Measurements from ENCODE around the gene KCNC4.

KCNC4 gene

DNA sequence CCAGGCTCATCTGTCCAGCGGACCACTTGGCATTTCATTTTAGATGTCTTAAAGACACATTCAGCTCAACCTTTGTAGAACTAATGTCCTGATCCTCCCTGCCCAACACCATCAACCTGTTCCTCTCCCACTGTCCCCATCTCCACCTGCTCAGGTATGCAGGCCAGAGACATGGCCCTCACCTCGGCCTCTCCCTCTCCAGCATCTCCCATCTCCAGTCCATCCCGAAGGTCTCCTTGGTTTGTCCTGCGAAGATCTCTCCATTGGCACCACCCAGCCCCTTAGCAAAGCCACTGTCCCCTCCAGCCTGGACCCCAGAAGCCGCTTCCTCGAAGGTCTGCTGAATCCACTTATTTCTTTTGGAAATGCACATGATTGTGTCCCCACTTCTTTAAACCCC, 20.9 kb upstream of the KCNC4 start:
- no peak for DNase-seq

DNA sequence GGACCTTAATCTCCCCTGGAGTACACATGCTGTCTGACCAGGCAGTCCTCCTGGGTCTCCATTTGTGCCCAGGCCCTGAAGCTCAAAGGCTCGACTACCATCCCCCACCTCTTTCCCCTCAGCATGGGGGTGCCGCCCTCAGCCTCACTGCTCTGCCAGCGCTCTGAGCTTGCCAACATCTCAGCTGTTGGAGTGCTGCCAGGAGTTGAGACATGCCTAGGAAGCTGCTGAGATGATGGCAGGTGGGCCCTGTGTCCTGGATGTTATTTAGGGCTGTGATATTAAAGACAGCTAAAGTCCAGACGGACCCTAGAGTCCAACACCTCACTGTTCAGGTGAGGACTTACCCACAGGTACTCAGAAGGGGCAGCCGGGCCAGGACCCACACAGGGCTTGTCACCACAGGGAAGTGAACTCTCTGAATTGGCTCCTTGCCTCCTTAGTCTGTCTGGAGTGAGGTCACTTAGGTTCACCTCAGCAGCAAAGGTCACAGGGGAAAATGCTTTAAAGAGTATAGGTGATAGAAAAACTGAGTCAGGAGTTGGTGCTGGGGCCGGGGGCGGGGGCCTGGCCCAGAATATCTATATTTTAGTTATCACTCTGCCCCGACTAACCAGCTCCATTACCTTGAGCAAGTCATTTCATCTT, 19.7 kb upstream of the KCNC4 start:
- no peak for DNase-seq

DNA sequence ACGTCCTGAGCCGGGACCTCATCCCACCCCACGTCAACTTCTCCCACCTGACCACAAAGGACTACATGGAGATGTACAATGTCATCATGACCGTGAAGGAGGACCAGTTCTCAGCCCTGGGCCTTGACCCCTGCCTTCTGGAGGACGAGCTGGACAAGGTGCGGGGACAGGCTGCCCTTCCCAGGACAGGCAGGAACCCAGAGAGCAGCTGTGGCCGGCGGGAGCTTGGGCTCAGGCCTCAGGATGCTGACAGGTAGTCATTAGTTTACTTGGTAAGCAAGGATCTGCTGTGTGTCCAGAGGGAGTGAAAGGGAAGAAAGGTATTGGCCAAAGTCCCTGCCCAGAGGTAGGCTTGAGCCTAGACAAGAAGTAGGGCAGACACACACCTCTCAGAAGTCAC, 17.6 kb upstream of the KCNC4 start:
- no peak for DNase-seq

DNA sequence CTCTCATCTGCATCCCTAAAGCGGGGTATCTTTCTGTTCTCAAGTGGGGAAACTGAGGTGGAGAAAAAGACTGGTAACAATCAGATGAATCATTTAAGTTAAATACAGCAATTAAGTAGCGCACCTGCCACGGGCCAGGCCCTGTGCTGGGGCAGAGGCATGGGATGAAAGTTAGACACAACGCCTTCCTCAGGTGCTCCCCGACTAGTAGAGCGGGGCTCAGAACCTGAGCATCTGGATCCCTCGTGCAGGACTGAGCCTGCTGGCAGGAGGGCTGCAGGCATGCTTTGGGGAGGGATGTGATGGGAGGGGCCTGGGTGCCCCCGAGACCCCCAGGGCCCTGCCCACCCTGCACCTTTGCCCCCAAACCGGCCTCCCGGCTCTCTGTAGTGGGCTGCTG, 14.9 kb upstream of the KCNC4 start:
- no peak for DNase-seq

DNA sequence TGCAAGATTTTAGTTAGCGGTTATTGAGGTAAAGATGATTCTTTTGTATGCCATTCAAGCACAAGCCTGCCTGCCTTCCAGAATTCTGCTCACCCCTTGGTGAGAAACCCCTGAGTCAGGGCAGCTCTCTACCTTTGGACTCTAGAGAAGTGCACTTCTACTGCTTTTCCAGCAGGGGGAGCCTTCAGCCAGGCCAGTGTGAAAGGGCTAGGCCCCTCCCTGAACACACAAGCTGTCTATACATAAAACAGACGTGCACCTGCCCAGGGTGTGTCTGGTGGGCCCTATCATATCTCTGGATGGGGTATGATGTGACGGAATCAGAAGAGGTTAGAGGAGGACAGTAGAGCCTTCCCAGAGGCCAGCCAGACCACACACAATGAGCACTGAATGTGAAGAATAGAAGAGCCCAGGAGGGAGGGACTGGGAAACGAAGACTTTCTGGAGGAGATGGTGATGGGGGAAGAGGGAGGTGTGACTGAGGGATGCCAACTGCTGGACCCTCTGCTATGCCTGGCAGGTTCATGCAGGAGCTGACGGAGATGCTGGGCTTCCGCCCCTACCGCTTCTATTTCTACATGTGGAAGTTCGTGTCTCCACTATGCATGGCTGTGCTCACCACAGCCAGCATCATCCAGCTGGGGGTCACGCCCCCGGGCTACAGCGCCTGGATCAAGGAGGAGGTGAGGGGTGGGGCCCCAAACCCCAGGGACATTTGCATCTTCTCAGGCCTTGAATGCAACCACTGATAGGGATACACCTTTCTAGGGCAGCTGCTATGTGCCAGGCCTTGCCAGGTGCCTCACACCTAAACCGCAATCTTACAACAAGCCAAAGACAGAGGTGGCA, 13.0 kb upstream of the KCNC4 start:
- DNase-seq: no peak

DNA sequence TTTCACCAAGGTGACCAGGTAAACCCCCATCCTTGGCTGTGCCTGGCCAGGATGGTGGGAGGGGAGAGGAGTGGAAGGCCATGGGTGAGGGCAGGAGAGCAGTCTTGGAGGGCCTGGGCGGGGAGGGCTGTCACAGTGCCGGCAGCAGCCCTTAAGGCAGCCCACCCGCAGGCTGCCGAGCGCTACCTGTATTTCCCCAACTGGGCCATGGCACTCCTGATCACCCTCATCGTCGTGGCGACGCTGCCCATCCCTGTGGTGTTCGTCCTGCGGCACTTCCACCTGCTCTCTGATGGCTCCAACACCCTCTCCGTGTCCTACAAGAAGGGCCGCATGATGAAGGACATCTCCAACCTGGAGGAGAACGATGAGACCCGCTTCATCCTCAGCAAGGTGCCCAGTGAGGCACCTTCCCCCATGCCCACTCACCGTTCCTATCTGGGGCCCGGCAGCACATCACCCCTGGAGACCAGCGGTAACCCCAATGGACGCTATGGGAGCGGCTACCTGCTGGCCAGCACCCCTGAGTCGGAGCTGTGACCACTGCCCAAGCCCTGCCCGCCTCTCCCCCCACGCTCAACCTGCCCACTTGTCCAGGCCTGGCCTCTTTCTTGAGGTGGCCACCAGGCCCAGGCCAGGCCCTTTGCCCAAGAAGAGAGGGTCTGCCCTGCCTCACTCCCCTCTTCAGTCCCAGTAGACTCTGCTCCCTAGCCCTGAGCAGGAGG, 12.0 kb upstream of the KCNC4 start:
- DNase-seq: no peak

DNA sequence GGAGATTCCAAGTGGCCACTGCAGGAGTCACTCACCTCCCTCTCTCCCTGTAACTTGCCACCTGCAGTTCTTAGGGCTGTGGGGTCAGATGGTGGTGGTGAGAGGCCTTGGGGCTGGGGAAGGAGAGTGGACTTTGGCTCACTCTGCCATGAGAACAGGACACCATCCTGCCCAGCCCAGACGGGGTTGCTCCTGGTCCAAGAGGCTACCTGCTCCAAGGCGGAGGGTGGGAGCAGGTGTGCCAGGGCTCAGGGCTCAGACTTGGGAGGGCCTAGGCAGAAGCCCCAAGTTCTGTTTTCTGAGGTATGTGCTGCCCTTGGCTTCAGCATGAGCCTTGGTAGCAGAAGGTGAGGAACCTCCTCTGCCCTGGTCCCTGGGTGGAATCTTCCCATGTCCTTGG, 11.4 kb upstream of the KCNC4 start:
- no peak for DNase-seq

DNA sequence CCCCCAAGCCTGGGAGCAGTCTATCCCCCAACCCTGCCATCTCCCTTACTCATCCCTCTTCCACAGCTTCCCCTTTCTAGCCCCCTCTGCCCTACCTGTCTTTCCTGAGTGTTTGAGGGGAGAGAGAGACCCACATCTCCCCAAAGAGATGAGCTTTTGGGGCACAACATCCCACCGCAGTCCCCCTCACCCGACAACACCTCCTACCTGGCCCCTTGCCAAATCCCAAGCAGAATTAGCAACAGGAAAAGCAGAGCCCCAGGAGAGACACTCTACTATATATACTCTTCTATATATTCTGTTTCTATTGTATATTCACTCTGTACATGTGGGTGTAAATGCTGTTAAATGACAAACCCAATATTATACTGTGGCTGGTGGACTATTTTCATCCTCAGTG, 9.9 kb upstream of the KCNC4 start:
- no peak for DNase-seq

DNA sequence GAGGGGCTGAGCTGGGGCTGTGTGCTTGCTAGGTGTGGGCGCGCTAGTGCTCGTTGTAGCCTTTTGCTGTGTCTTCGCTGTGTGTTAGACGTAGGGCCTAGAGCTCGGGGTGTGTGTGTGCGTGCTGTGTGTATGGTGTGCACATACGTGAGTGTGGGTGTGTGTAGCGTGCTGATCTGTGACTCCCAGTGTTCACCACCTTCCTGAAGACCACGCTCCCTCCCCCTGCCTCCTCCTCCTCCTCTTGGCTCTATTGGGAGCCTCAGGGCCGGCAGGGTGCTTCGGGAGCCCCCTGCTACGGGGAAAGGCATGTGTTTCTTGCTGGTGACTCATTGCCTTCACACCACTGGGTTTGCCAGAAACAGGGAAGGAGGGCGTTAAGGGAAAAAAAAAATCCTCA, 9.4 kb upstream of the KCNC4 start:
- DNase-seq: no peak

DNA sequence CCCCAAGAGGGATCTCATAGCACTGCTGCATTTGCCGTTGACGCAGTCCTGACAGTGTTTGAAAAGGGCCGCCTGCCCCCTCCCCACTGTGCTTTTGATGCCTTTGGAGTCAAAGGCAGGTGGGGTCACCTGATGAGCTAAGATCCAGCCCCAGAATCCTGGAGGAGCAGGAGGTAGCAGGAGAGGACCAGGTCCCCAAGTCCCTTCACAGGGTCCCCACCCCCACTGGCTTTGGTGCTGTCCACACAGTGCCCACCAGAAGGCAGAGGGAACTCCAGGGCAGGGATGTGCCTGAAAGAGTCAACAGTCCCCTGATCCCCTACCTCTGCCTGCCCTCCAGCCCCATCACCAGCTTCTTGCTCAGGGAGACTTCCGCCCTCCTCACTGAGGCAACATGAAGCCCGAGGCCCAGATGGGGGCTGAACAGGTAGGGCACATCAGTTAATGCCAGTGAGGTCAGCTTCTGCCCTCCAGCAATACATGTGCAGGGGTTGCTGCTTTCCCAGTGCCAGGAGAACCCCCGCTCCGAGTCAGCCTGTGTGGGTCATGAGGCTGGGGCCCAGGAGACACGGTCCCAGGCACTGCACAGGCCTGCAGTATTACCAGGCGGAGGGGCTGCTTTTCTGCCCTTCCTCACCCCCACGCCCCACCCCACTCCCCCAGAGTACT, 8.8 kb upstream of the KCNC4 start:
- no peak for DNase-seq

DNA sequence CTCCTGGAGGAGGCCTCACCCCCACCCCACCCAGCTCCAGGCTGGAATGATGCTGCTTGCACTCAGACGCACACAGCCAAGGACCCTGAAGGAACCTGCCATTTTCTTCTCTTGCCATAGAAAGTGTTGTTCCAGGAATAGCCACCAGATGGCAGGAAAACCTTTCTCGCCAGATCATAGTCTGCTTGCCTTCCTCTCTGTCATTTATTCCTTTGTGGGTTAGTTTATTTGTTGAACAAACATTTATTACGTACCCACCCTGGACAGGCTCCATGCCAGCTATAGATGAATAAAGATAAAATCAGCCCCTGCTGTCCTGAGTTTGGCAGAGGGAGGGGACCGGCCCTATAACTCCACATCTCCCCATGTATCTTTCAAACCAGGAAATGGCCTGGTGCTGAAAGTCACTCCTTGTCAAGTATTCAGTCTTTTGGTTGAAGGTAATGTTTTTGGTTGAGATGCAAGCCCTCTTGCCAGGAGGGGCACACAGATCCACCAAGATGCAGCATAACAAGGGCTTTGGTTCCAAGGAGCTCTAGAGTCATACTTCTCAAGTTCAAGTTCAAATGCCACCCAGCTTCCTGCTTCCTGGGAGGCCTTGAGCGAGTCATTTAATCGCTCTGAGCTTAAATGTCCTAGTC, 7.0 kb upstream of the KCNC4 start:
- DNase-seq: no peak

DNA sequence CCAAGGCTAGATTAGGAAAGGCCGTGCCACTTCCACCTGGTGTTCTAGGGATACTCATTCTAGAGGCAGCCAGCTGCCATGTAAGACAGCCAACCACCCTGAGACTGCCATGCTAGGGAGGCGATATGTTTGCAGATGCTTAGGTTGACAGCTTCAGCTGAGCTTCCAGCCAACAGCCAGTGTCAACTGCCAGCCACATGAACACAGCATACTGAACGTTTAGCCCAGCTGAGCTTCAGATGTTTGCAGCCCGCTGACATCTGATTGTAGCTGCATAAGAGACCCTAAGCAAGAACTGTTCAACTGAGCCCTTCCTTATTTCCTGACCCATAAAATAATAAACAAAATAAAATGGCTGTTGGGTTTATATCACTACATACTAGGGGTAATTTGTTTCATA, 5.0 kb upstream of the KCNC4 start:
- no peak for DNase-seq

DNA sequence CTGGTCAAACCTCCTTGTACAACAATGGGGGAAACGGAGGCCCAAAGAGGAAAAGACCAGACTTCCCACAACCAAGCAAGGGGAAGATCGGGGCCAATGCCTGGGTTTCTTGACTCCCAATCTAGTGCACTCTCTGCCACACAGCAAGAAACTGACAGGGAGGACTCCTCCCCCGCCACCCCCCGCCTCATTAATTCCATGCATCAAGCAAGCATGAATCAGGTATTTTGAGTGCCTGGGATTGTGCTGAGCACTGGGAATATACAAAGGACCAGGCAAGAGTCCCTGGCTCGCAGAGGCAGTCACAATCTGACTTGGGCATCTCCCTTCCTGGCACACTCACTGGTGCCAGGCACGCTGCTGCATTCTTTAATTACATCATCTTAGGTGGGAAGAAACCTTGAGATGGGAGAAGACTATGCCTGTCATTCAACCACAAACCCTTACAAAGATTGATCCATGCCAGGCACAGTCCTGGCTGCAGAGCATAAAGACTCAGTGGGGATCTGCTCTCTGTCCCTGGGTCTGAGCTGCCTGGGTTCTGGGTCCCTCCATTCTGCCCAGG, 4.4 kb upstream of the KCNC4 start:
- DNase-seq: no peak

DNA sequence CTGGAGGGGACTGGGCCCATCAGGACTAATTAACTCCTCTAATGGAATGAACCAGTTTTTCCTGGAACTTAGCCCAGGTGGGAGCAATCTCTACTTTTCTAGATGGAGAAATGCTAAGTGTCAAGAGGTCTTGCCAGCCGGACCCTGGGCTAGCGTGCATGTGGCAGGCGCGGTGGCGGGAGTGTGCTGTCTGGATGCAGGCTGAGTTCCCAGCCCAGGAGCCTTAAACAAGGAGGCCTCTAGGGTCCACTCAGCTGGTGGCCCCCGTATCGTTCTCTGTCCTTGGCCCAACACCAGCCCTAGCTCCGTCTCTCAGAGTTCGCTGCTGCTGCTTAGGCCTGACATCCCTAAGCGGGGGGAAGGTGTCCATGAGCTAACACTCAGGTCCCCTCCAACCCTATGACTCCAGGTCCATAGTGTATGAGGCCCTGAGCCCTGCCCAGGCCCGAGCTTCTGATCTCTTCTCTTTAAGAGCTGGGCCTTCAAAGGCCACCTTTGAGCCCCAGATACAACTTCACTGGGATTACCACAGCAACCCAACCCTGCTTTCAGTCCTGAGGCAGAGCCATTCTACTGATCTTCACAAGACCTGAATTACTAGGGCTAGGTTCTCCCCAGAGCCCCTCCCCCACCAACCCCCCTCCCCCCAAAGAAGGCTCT, 3.7 kb upstream of the KCNC4 start:
- no peak for DNase-seq

DNA sequence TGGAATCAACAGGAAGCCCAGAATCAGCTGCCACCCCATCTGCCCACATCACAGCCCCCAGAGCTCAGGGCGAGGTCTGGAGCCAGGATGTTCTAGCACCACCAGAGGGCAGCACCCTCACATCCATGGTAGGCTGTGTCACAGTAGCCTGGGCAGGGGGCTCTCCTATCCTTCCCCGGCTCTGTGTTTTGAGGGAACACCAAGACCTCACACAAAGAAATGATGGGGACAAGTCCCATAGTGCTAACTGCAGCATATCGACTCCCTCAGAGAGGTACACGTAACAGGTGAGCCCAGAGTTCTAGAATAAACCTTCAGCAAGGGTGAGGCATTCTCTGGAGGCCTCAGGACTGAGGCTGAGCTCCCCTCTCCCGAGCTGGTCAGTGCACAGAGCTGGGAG, 2.3 kb upstream of the KCNC4 start:
- DNase-seq: peak; percentile 59

DNA sequence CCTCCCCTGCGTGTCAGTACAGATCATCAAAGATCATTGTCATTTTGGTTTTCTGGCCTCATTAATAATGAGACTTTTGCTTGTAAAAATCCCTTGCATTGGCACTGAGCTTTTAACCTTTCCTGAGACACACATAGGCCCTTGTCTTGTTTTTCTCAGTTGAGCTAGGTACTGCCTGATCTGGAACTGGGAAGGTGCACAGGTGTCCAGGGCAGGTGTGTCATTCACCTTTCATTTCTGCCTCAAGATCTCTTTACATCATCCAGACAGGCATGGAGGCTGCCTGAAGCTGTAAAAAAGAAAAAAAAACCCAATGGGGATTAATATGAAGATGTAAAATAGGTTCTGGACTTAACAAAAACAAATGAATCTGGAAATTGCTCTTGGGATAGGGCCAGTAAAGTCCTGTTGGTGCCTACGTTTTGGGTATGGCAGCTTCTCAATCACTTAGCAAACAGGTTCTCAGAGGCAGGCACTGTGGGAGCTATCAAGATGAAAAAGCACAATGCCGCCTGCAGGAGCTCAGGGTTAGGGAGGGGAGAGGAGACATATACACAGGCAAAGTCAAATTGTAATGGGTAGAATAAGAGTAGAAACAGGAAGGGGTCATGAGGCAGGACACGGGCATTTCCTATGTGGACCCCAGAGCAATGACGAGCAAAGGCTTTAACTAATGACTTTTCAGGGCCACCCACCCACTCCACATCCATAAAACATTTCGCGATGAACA, 1.0 kb upstream of the KCNC4 start:
- no peak for DNase-seq

DNA sequence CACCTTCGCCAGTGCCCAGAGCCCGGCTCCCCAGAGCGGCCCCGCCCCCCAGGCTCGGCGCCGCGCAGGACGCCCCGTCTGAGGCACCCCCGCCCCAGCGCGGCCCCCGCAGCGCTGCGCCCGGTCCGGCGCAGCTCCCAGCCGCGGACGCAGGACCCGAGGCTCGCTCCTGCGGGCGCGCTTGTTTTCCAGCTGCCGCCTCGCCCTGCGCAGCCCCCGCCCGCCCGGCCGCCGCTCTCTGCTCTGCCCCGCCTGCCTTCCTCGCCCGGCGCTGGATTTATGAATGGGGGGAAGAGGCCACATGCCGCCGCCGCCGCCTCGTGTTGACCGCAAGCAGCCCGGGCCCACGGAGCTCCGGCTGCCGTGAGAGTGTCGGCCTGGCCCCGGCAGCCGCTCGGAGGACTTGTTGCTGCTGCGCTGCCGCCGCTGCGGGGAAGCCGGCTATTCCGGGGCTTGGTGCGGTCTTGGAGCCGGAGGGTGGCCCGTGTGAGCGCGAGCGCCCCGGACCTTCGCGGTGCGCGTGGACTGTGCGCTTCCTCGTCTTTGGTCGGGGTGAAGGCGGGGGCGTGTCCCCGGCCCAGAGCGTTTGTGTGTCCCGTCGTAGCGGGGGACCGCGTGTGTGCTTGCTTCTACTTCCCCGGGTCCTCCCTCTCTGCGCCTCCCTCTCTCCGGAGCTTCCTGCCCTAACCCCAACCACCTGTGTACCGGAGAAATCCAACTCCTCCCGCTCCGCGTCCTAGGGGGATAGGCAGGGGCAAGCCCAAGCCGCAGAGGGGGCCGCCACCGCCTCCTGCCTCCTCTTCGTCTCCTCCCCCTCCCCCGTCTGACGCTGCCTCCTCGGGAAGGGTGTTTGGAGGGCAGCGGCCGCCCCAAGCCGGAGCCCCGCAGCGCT, 736 bp downstream of the KCNC4 start:
- peak; percentile 55 for DNase-seq

DNA sequence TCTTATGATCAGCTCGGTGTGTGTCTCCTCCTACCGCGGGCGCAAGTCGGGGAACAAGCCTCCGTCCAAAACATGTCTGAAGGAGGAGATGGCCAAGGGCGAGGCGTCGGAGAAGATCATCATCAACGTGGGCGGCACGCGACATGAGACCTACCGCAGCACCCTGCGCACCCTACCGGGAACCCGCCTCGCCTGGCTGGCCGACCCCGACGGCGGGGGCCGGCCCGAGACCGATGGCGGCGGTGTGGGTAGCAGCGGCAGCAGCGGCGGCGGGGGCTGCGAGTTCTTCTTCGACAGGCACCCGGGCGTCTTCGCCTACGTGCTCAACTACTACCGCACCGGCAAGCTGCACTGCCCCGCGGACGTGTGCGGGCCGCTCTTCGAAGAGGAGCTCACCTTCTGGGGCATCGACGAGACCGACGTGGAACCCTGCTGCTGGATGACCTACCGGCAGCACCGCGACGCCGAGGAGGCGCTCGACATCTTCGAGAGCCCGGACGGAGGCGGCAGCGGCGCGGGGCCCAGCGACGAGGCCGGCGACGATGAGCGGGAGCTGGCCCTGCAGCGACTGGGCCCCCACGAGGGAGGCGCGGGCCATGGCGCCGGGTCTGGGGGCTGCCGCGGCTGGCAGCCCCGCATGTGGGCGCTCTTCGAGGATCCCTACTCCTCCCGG, 1.5 kb downstream of the KCNC4 start:
- no peak for DNase-seq

All from left hindlimb (tissue), 1 donor.